K562 (cell line): ENCODE measurements around the gene ACLY. TPM values are rescaled to one million over a fixed set of nuclear protein-coding genes. Genes with fewer than 3 reads are reported as not detected.

ENCODE experiments used
- ATF3 ChIP-seq, 2 experiments: fragments of 450-650 bp in 1 of 2; sonication (generic) in 1 of 2; formaldehyde crosslinking in 1 of 2; IDR thresholded peaks in 1 of 2; conservative IDR thresholded peaks in 1 of 2; 2 replicates each; pipeline versions ENCODE4 v1.6.1 to v1.8.1; 2016 to 2023; ENCODE audit warnings: mild to moderate bottlenecking in 2 of 2, moderate library complexity in 2 of 2, inconsistent platforms in 1 of 2, missing genetic modification reagents in 1 of 2
- CCAR2 ChIP-seq: fragments of 200-400 bp; formaldehyde crosslinking; IDR thresholded peaks from 2 replicates; pipeline ENCODE4 v1.6.1; 2017; ENCODE audit warnings: mild to moderate bottlenecking, low read depth, low read length
- E2F8 ChIP-seq: fragments of 450-650 bp; IDR thresholded peaks from 2 replicates; pipeline ENCODE4 v1.7.1; 2018; ENCODE audit warnings: mild to moderate bottlenecking, low read depth; ENCODE audit not compliant: partially characterized antibody
- HDAC1 ChIP-seq, 2 experiments: fragments of 450-650 bp; IDR thresholded peaks; 2 replicates each; pipeline ENCODE4 v1.6.1; 2016 to 2017; ENCODE audit warnings: inconsistent platforms in 1 of 2, mild to moderate bottlenecking in 1 of 2, moderate library complexity in 1 of 2
- MED1 ChIP-seq: sonication (generic); formaldehyde crosslinking; IDR thresholded peaks from 2 replicates; pipeline ENCODE4 v1.8.1; 2023; ENCODE audit warnings: missing genetic modification reagents, borderline replicate concordance
- NONO ChIP-seq, 2 experiments: fragments of 200-400 bp in 1 of 2; fragments of 450-650 bp in 1 of 2; formaldehyde crosslinking in 1 of 2; IDR thresholded peaks; 2 replicates each; pipeline ENCODE4 v1.6.1; 2017; ENCODE audit warnings: low read depth in 2 of 2, mild to moderate bottlenecking in 2 of 2, moderate library complexity in 2 of 2, low read length in 1 of 2
- RB1 ChIP-seq: fragments of 450-650 bp; IDR thresholded peaks from 2 replicates; pipeline ENCODE4 v1.6.1; 2017; ENCODE audit warnings: low read depth, mild to moderate bottlenecking
- SAFB2 ChIP-seq: fragments of 200-400 bp; formaldehyde crosslinking; IDR thresholded peaks from 2 replicates; pipeline ENCODE4 v1.6.1; 2018; ENCODE audit warnings: borderline replicate concordance, low read length, low read depth, moderate library complexity; ENCODE audit not compliant: severe bottlenecking
- THRB ChIP-seq: fragments of 450-650 bp; formaldehyde crosslinking; conservative IDR thresholded peaks from 2 replicates; pipeline ENCODE4 v1.4.0; 2022; ENCODE audit warnings: mild to moderate bottlenecking, missing genetic modification characterization
- U2AF1 ChIP-seq: fragments of 200-400 bp; formaldehyde crosslinking; optimal IDR thresholded peaks from 2 replicates; pipeline ENCODE3; 2017; ENCODE audit warnings: mild to moderate bottlenecking, low read depth, low read length, moderate library complexity
- XRCC5 ChIP-seq: fragments of 200-400 bp; formaldehyde crosslinking; IDR thresholded peaks from 2 replicates; pipeline ENCODE4 v1.6.1; 2017; ENCODE audit warnings: low read depth, mild to moderate bottlenecking, low read length
- ZBTB7A ChIP-seq: IDR thresholded peaks from 2 replicates; pipeline ENCODE4 v1.6.1; 2011; ENCODE audit warnings: low read depth, mild to moderate bottlenecking, low read length, moderate library complexity, borderline replicate concordance; ENCODE audit not compliant: control insufficient read depth
- ZKSCAN3 ChIP-seq: fragments of 250-450 bp; sonication (Bioruptor Pico); IDR thresholded peaks from 2 replicates; pipeline ENCODE4 v1.4.0; 2020
- ZNF12 ChIP-seq: sonication (generic); formaldehyde crosslinking; IDR thresholded peaks from 2 replicates; pipeline ENCODE4 v1.4.0; 2020; ENCODE audit warnings: mild to moderate bottlenecking, missing genetic modification reagents
- ZNF212 ChIP-seq: fragments of 450-650 bp; formaldehyde crosslinking; IDR thresholded peaks from 2 replicates; pipeline ENCODE4 v1.4.0; 2020; ENCODE audit warnings: mild to moderate bottlenecking
- ZNF274 ChIP-seq: IDR thresholded peaks from 2 replicates; pipeline ENCODE4 v1.6.1; 2011; ENCODE audit warnings: low read depth, mild to moderate bottlenecking, low read length, moderate library complexity, borderline replicate concordance
- ZNF280A ChIP-seq: fragments of 450-650 bp; IDR thresholded peaks from 2 replicates; pipeline ENCODE4 v1.6.1; 2018; ENCODE audit warnings: mild to moderate bottlenecking, low read depth; ENCODE audit not compliant: partially characterized antibody
- ZNF3 ChIP-seq: fragments of 250-450 bp; sonication (Bioruptor Pico); IDR thresholded peaks from 2 replicates; pipeline ENCODE4 v1.5.0; 2021; ENCODE audit warnings: mild to moderate bottlenecking, moderate library complexity
- polyA plus RNA-seq, 8 experiments: library from polyadenylated mRNA; depleted of rRNA in 4 of 8; stranded (reverse) in 5 of 8; unstranded in 3 of 8; fragments of >200 nt; fragmentation: Nextera tagmentation in 2 of 8; fragmentation: Illumina TruSeq in 1 of 8; extraction: Ambion mirVana in 2 of 8; extraction: Trizol in 1 of 8; gene quantifications; 2 replicates each; pipeline versions ENCODE4 v1.2.1 to v1.2.3, GENCODE V29; 2011 to 2014; ENCODE audit warnings: inconsistent platforms in 1 of 8, missing spikeins in 1 of 8
- total RNA-seq, 7 experiments: library from RNA; depleted of rRNA in 6 of 7; stranded (reverse); fragments of >200 nt in 6 of 7; fragmentation: Illumina TruSeq in 2 of 7; extraction: Trizol in 2 of 7; gene quantifications; 2 replicates each; pipeline versions ENCODE4 v1.2.1 to v1.2.3, GENCODE V29; 2011 to 2021; ENCODE audit warnings: low replicate concordance in 1 of 7

ACLY gene
- total and polyA plus RNA-seq, 9 of the 15 experiments (the other 6 are each of a cell fraction or from before 2014, with no cell fraction given) = 42.9 to 280 (median 125) TPM

GRCh38 chr17:41962768-41963434, 44.1 kb upstream of the ACLY start (continued):
- TF ChIP-seq E2F8 (no peak), CCAR2 (no peak), NONO (IDR thresholded peaks at IDR 0.05; ENCODE audit: low read depth in 2 of 2, low read length in 1 of 2) (no peak), XRCC5 (0 out of 2 replicates have a peak, but pooled peaks have one; percentile 46), ZNF12 (CRISPR knock-in tag) (no peak), HDAC1 (IDR thresholded peaks at IDR 0.05) (no peak), ZNF212 (CRISPR knock-in tag) (no peak), THRB (CRISPR knock-in tag) (no peak), RB1 (0 out of 2 replicates have a peak, but pooled peaks have one; percentile 30), SAFB2 (no peak), ZNF274 (no peak), MED1 (no peak), ZKSCAN3 (CRISPR knock-in tag) (no peak), ZBTB7A (peak; percentile 98), ZNF3 (CRISPR knock-in tag) (no peak), U2AF1 (no peak), ZNF280A (no peak), ATF3 (IDR thresholded peaks at IDR 0.05) (no peak), ATF3 (CRISPR knock-in tag; conservative IDR thresholded peaks at IDR 0.05) (no peak)
